ENCODE data around the gene MLH1.

GRCh38 chr3:36991923-36992805, 1.2 kb upstream of the MLH1 start:
- TF ChIP-seq EZH2 (IDR thresholded peaks at IDR 0.05; ENCODE audit: borderline replicate concordance, low read depth, low read length, poor library complexity, severe bottlenecking) = no peak
- TF ChIP-seq, protein P1, sequence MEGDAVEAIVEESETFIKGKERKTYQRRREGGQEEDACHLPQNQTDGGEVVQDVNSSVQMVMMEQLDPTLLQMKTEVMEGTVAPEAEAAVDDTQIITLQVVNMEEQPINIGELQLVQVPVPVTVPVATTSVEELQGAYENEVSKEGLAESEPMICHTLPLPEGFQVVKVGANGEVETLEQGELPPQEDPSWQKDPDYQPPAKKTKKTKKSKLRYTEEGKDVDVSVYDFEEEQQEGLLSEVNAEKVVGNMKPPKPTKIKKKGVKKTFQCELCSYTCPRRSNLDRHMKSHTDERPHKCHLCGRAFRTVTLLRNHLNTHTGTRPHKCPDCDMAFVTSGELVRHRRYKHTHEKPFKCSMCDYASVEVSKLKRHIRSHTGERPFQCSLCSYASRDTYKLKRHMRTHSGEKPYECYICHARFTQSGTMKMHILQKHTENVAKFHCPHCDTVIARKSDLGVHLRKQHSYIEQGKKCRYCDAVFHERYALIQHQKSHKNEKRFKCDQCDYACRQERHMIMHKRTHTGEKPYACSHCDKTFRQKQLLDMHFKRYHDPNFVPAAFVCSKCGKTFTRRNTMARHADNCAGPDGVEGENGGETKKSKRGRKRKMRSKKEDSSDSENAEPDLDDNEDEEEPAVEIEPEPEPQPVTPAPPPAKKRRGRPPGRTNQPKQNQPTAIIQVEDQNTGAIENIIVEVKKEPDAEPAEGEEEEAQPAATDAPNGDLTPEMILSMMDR (conservative IDR thresholded peaks at IDR 0.05; ENCODE audit: low read depth, low read length) = no peak
